ENCODE measurements around the gene USP14. TPM values are rescaled to one million over a fixed set of nuclear protein-coding genes. Genes with fewer than 3 reads are reported as not detected.

Gene USP14
- total and polyA plus RNA-seq, 2 donors (not counting 3 experiments of a cell fraction or from before 2014, with no cell fraction given): 13.2 to 98.4 TPM

- TF ChIP-seq EZH2 (IDR thresholded peaks at IDR 0.05; ENCODE audit: borderline replicate concordance, low read depth, low read length, severe bottlenecking): no peak
- no peak for TF ChIP-seq GATA2 (IDR thresholded peaks at IDR 0.05; ENCODE audit: insufficient read depth, insufficient read length, low read depth, low read length)
- TF ChIP-seq CTCF (IDR thresholded peaks at IDR 0.05; ENCODE audit: extremely low read depth in 1 of 2, insufficient read depth in 1 of 2, low read depth in 1 of 2, low read length in 2 of 2): no peak
- no peak for TF ChIP-seq MAX (IDR thresholded peaks at IDR 0.05; ENCODE audit: insufficient read depth, insufficient read length)
- H3K9me3 ChIP-seq (replicated peaks; ENCODE audit: control insufficient read depth, insufficient read depth, low read length): no peaks in the 10 kb centered on the region
- no peaks in the 10 kb centered on the region for H3K27me3 ChIP-seq (ENCODE audit: control insufficient read depth in 2 of 2, insufficient read depth in 2 of 2, low read length in 2 of 2)
- no peak overlapping the region for H3K4me3 ChIP-seq (replicated peaks in 1 of 3; ENCODE audit: insufficient read depth in 1 of 3, low read depth in 1 of 3, low read length in 3 of 3)
- dilution Hi-C loops (cut with MboI; ENCODE audit: extremely low pct_ligation_motif_present, low sequenced_read_pairs) (no loop called here), intact Hi-C loops (cut with micrococcal nuclease) (no loop called here)
- H3K79me2 ChIP-seq (ENCODE audit: control insufficient read depth, insufficient read depth, low read length): no peaks in the 10 kb centered on the region
- H3K27ac ChIP-seq (ENCODE audit: insufficient read depth, low read depth, low read length): no peak overlapping the region
- H2AFZ ChIP-seq (ENCODE audit: low read depth, low read length): no peak overlapping the region
- POLR2A ChIA-PET: interaction anchor here (0.6 kb wide), 1 partner anchor 56 kb away, joined by 3 read pairs; no protein-coding TSS in a partner anchor
- peaks cover 0 to 10% of the 10 kb centered on the region in 2 experiments for H3K36me3 ChIP-seq (ENCODE audit: control insufficient read depth in 2 of 2, extremely low read depth in 1 of 2, insufficient read depth in 2 of 2, low read length in 2 of 2)
- no peak overlapping the region for H3K4me2 ChIP-seq (ENCODE audit: insufficient read depth, low read length)
- H3K9ac ChIP-seq (replicated peaks; ENCODE audit: extremely low read depth, insufficient read depth, low read length): no peak overlapping the region
- no TSS peak for BruUV-seq (replicated peaks)
- DNase-seq (ENCODE audit: low read depth, low spot score): no peak
- no peak for FAIRE-seq
- H3K4me1 ChIP-seq (ENCODE audit: control insufficient read depth, extremely low read depth, insufficient read depth, low read length): no peaks in the 10 kb centered on the region
- no peaks in the 10 kb centered on the region for H4K20me1 ChIP-seq (replicated peaks; ENCODE audit: control insufficient read depth, extremely low read depth, insufficient read depth, low read length)
- CTCF ChIA-PET: interaction anchor here (1.3 kb wide), 1 partner anchor 8 kb away, joined by 3 read pairs; no protein-coding TSS in a partner anchor
- no peaks in the 10 kb centered on the region for H3K9me1 ChIP-seq (replicated peaks; ENCODE audit: control insufficient read depth, extremely low read depth, insufficient read depth, low read length)
Measured at GRCh38 chr18:227374-227773, 69.0 kb downstream of the USP14 start.

- H3K4me3 ChIP-seq (replicated peaks in 1 of 3; ENCODE audit: insufficient read depth in 1 of 3, low read depth in 1 of 3, low read length in 3 of 3): no peak overlapping the region
- dilution Hi-C loops (cut with MboI; ENCODE audit: extremely low pct_ligation_motif_present, low sequenced_read_pairs): no loop called here
- no peak overlapping the region for H3K9ac ChIP-seq (replicated peaks; ENCODE audit: extremely low read depth, insufficient read depth, low read length)
- intact Hi-C loops (cut with micrococcal nuclease): no loop called here
- no peaks in the 10 kb centered on the region for H3K9me1 ChIP-seq (replicated peaks; ENCODE audit: control insufficient read depth, extremely low read depth, insufficient read depth, low read length)
- no peak overlapping the region for H2AFZ ChIP-seq (ENCODE audit: low read depth, low read length)
- H3K79me2 ChIP-seq (ENCODE audit: control insufficient read depth, insufficient read depth, low read length): no peaks in the 10 kb centered on the region
- no peak for TF ChIP-seq JUN (IDR thresholded peaks at IDR 0.05; ENCODE audit: borderline replicate concordance, insufficient read depth, insufficient read length, low read depth)
- TF ChIP-seq POLR2AphosphoS5 (IDR thresholded peaks at IDR 0.05; ENCODE audit: insufficient read depth, low read depth, low read length): no peak
- no peak for TF ChIP-seq POLR2A (IDR thresholded peaks at IDR 0.05; ENCODE audit: low read depth, low read length)
- no peak for TF ChIP-seq MAX (IDR thresholded peaks at IDR 0.05; ENCODE audit: insufficient read depth, insufficient read length)
- no peak for TF ChIP-seq GATA2 (IDR thresholded peaks at IDR 0.05; ENCODE audit: insufficient read depth, insufficient read length, low read depth, low read length)
- DNase-seq (ENCODE audit: low read depth, low spot score): no peak
- BruUV-seq (replicated peaks): no TSS peak
- no peak for FAIRE-seq
- POLR2A ChIA-PET: no interaction called here
- H3K27me3 ChIP-seq (ENCODE audit: control insufficient read depth in 2 of 2, insufficient read depth in 2 of 2, low read length in 2 of 2): no peaks in the 10 kb centered on the region
- H3K36me3 ChIP-seq (ENCODE audit: control insufficient read depth in 2 of 2, extremely low read depth in 1 of 2, insufficient read depth in 2 of 2, low read length in 2 of 2): peaks cover 0 to 6% of the 10 kb centered on the region in 2 experiments
- H4K20me1 ChIP-seq (replicated peaks; ENCODE audit: control insufficient read depth, extremely low read depth, insufficient read depth, low read length): no peaks in the 10 kb centered on the region
- H3K4me2 ChIP-seq (ENCODE audit: insufficient read depth, low read length): no peak overlapping the region
- H3K9me3 ChIP-seq (replicated peaks; ENCODE audit: control insufficient read depth, insufficient read depth, low read length): no peaks in the 10 kb centered on the region
- no peaks in the 10 kb centered on the region for H3K4me1 ChIP-seq (ENCODE audit: control insufficient read depth, extremely low read depth, insufficient read depth, low read length)
- CTCF ChIA-PET: no interaction called here
- H3K27ac ChIP-seq (ENCODE audit: insufficient read depth, low read depth, low read length): no peak overlapping the region
Measured at GRCh38 chr18:227902-228301, 69.5 kb downstream of the USP14 start.
